Endothelial cell of umbilical vein (primary cell): ENCODE results near the gene CLCN6. TPM values are rescaled to one million over a fixed set of nuclear protein-coding genes. Genes with fewer than 3 reads are reported as not detected.

Experiments used
- BruUV-seq: library from RNA; stranded (reverse); fragments of 400-500 nt; replicated peaks from 2 replicates; lab custom pipeline; 2021; lab: Mats Ljungman, UMichigan
- CTCF ChIA-PET: fragments of 300-600, 350-600 bp; sonication (Branson Sonifier 250); formaldehyde crosslinking; loops from one replicate; lab custom pipeline; 2021; ENCODE audit warnings: antibody characterized with exemption, inconsistent platforms; lab: Charles Lee
- POLR2A ChIA-PET: fragments of 300-600, 350-600 bp; sonication (Branson Sonifier 250); formaldehyde crosslinking; loops from one replicate; lab custom pipeline; 2021; ENCODE audit warnings: antibody characterized with exemption, inconsistent platforms; lab: Charles Lee
- DNase-seq: peaks from one replicate; pipeline ENCODE4 v3.0.0-alpha.2; 2011; ENCODE audit warnings: low read depth, low spot score
- FAIRE-seq: peaks from 2 replicates; lab custom pipeline; 2011; peaks lifted over from hg19 to GRCh38; lab: Jason Lieb, UNC
- H2AFZ ChIP-seq: 2 replicates; pipeline ENCODE4 v1.6.0; 2012; ENCODE audit warnings: low read depth, low read length, control low read depth, inconsistent platforms
- H3K27ac ChIP-seq: 2 replicates; pipeline ENCODE4 v1.5.1; 2011; ENCODE audit warnings: low read depth, mild to moderate bottlenecking, control low read depth, low read length, moderate library complexity; ENCODE audit not compliant: insufficient read depth
- H3K27me3 ChIP-seq, 2 experiments: 2 replicates each; pipeline versions ENCODE4 v1.6.0 to v1.6.1; 2011; ENCODE audit warnings: low read length in 2 of 2, mixed read lengths in 1 of 2; ENCODE audit not compliant: control insufficient read depth in 2 of 2, insufficient read depth in 2 of 2
- H3K36me3 ChIP-seq, 2 experiments: 2 replicates in 1 of 2; 3 replicates in 1 of 2; pipeline ENCODE4 v1.5.1; 2011; ENCODE audit warnings: low read length in 2 of 2, mild to moderate bottlenecking in 1 of 2, moderate library complexity in 1 of 2; ENCODE audit not compliant: control insufficient read depth in 2 of 2, insufficient read depth in 2 of 2; ENCODE audit errors: extremely low read depth in 1 of 2
- H3K4me1 ChIP-seq: 3 replicates; pipeline ENCODE4 v1.5.1; 2011; ENCODE audit warnings: mild to moderate bottlenecking, low read length; ENCODE audit not compliant: control insufficient read depth, insufficient read depth; ENCODE audit errors: extremely low read depth
- H3K4me2 ChIP-seq: 2 replicates; pipeline ENCODE4 v1.6.1; 2011; ENCODE audit warnings: low read length, control low read depth, mixed read lengths; ENCODE audit not compliant: insufficient read depth
- H3K4me3 ChIP-seq, 3 experiments: fragments of 200-600 bp in 1 of 3; sonication (generic), shearing (Covaris generic) in 1 of 3; replicated peaks in 1 of 3; 2 replicates each; pipeline ENCODE4 v1.5.1; 2011 to 2016; ENCODE audit warnings: control low read depth in 3 of 3, low read length in 3 of 3, mild to moderate bottlenecking in 2 of 3, inconsistent platforms in 1 of 3, low read depth in 1 of 3, moderate library complexity in 1 of 3; ENCODE audit not compliant: insufficient read depth in 1 of 3
- H3K79me2 ChIP-seq: 2 replicates; pipeline ENCODE4 v1.6.0; 2012; ENCODE audit warnings: low read length, inconsistent platforms; ENCODE audit not compliant: control insufficient read depth, insufficient read depth
- H3K9ac ChIP-seq: replicated peaks from 2 replicates; pipeline ENCODE3; 2011; ENCODE audit warnings: low read length, control low read depth; ENCODE audit not compliant: insufficient read depth; ENCODE audit errors: extremely low read depth
- H3K9me1 ChIP-seq: replicated peaks from 3 replicates; pipeline ENCODE4 v1.6.0; 2011; ENCODE audit warnings: mild to moderate bottlenecking, low read length; ENCODE audit not compliant: control insufficient read depth, insufficient read depth; ENCODE audit errors: extremely low read depth
- H3K9me3 ChIP-seq: replicated peaks from 2 replicates; pipeline ENCODE4 v1.5.1; 2012; ENCODE audit warnings: low read length, inconsistent platforms; ENCODE audit not compliant: control insufficient read depth, insufficient read depth
- H4K20me1 ChIP-seq: replicated peaks from 2 replicates; pipeline ENCODE3; 2011; ENCODE audit warnings: mild to moderate bottlenecking, low read length; ENCODE audit not compliant: control insufficient read depth, insufficient read depth; ENCODE audit errors: extremely low read depth
- CTCF ChIP-seq, 2 donors: IDR thresholded peaks; 1 replicate in 1 of 2; 2 replicates in 1 of 2; pipeline ENCODE4 v1.5.1; 2011; ENCODE audit warnings: low read length in 2 of 2, mild to moderate bottlenecking in 2 of 2, moderate library complexity in 2 of 2, control low read depth in 1 of 2, inconsistent platforms in 1 of 2, low read depth in 1 of 2; ENCODE audit not compliant: insufficient read depth in 1 of 2; ENCODE audit errors: extremely low read depth in 1 of 2
- EZH2 ChIP-seq: IDR thresholded peaks from 2 replicates; pipeline ENCODE4 v1.6.1; 2012; ENCODE audit warnings: borderline replicate concordance, low read depth, mild to moderate bottlenecking, moderate library complexity, low read length, inconsistent platforms; ENCODE audit not compliant: severe bottlenecking
- FOS ChIP-seq: IDR thresholded peaks from 2 replicates; pipeline ENCODE4 v1.6.1; 2011; ENCODE audit warnings: mild to moderate bottlenecking, low read length, moderate library complexity, borderline replicate concordance; ENCODE audit not compliant: insufficient read depth
- GATA2 ChIP-seq: IDR thresholded peaks from 2 replicates; pipeline ENCODE4 v1.7.0; 2011; ENCODE audit warnings: low read depth, mild to moderate bottlenecking, moderate library complexity, mixed read lengths, low read length; ENCODE audit not compliant: insufficient read length, insufficient read depth
- JUN ChIP-seq: IDR thresholded peaks from 2 replicates; pipeline ENCODE4 v1.6.1; 2011; ENCODE audit warnings: borderline replicate concordance, low read depth; ENCODE audit not compliant: insufficient read length, insufficient read depth
- MYC ChIP-seq: IDR thresholded peaks from one replicate; pipeline ENCODE4 v1.6.1; 2011; ENCODE audit warnings: mild to moderate bottlenecking, low read depth, low read length
- POLR2A ChIP-seq: IDR thresholded peaks from 2 replicates; pipeline ENCODE4 v1.6.1; 2012; ENCODE audit warnings: low read depth, mild to moderate bottlenecking, control low read depth, low read length
- POLR2AphosphoS5 ChIP-seq: IDR thresholded peaks from 2 replicates; pipeline ENCODE4 v1.6.1; 2012; ENCODE audit warnings: low read depth, mild to moderate bottlenecking, control low read depth, low read length, moderate library complexity; ENCODE audit not compliant: insufficient read depth
- dilution Hi-C: fragments of 300-500 bp; cut with MboI; formaldehyde crosslinking; loops from one replicate; pipeline ENCODE4 v1.15.0; 2019; ENCODE audit warnings: low sequenced_read_pairs; ENCODE audit not compliant: extremely low pct_ligation_motif_present
- intact Hi-C: fragments of 100-400 bp; cut with micrococcal nuclease; formaldehyde crosslinking; loops from one replicate; pipeline ENCODE4 v1.10.0; 2022
- polyA plus RNA-seq, 4 experiments: library from polyadenylated mRNA; depleted of rRNA in 3 of 4; stranded (reverse) in 3 of 4; unstranded in 1 of 4; fragments of >200 nt; gene quantifications; 2 replicates each; pipeline versions ENCODE4 v1.2.1 to v1.2.3, GENCODE V29; 2011 to 2012; ENCODE audit warnings: missing spikeins in 1 of 4
- total RNA-seq: library from RNA; stranded (reverse); gene quantifications from 2 replicates; pipeline ENCODE4 v1.2.3, GENCODE V29; 2021
- TF ChIP-seq, protein P1 (sequence below): IDR thresholded peaks from 2 replicates; pipeline ENCODE4 v1.6.1; 2011; ENCODE audit not compliant: insufficient read depth, insufficient read length

Gene CLCN6
- total and polyA plus RNA-seq, 2 donors (not counting 3 experiments of a cell fraction or from before 2014, with no cell fraction given): 20.4 to 41.2 TPM

- dilution Hi-C loops (no loop called here), intact Hi-C loops (no loop called here)
- Histone ChIP-seq H3K79me2 (no peaks in the 10 kb centered on the region), H3K27ac (no peak overlapping the region), H2AFZ (no peak overlapping the region), H3K4me1 (peaks cover 34% of the 10 kb centered on the region), H3K4me3 (no peak overlapping the region), H3K4me2 (no peak overlapping the region), H3K36me3 (peaks cover 3 to 37% of the 10 kb centered on the region in 2 experiments), H3K9ac (no peak overlapping the region), H3K9me3 (no peaks in the 10 kb centered on the region), H3K27me3 (no peaks in the 10 kb centered on the region), H4K20me1 (no peaks in the 10 kb centered on the region), H3K9me1 (no peaks in the 10 kb centered on the region)
- no peak for FAIRE-seq
- ChIA-PET CTCF (interaction anchor here (1.7 kb wide), 1 partner anchor 9 kb away, joined by 5 read pairs; no protein-coding TSS in a partner anchor), POLR2A (no interaction called here)
- no TSS peak for BruUV-seq
- no peak for DNase-seq
- TF ChIP-seq POLR2AphosphoS5 (no peak), MYC (no peak), CTCF (IDR thresholded peaks at IDR 0.05; ENCODE audit: extremely low read depth in 1 of 2, insufficient read depth in 1 of 2, low read depth in 1 of 2, low read length in 2 of 2) (no peak), POLR2A (no peak), GATA2 (no peak), EZH2 (no peak), JUN (no peak), FOS (no peak)
- TF ChIP-seq, protein P1, sequence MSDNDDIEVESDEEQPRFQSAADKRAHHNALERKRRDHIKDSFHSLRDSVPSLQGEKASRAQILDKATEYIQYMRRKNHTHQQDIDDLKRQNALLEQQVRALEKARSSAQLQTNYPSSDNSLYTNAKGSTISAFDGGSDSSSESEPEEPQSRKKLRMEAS: no peak
Observed at GRCh38 chr1:11793819-11794218, 12.2 kb upstream of the CLCN6 start.
